Activated CD8-positive, alpha-beta memory T cell treated with anti-CD3 and anti-CD28 coated beads, Interleukin-2, amount 10 ng/mL, durations not matched to agents 7 days and 5 days (primary cell): ENCODE measurements around the gene FTO. TPM values are rescaled to one million over a fixed set of nuclear protein-coding genes. Genes with fewer than 3 reads are reported as not detected.
A peak's percentile ranks its signal among the peaks of the same experiment; 100 is the strongest.
"Not testable (repeated sequence)": the region's sequence is repeated elsewhere in the genome, so short reads cannot be mapped to it uniquely, and the experiment has no call there.

Experiments used
- ATAC-seq: fragments of 150-1000 bp; cut with Tn5 transposase; one replicate; pipeline ENCODE4 v1.10.0; 2021; ENCODE audit warnings: moderate library complexity
- CTCF ChIA-PET: fragments of 350-600 bp; sonication (Branson Sonifier 250); formaldehyde crosslinking; loops from one replicate; lab custom pipeline; 2021; ENCODE audit warnings: antibody characterized with exemption; lab: Charles Lee
- DNase-seq: peaks from one replicate; pipeline ENCODE4 v3.0.0-alpha.2; 2020
- H3K27ac Mint-ChIP-seq: one replicate; pipeline ENCODE4 v1.8.0; 2021; ENCODE audit warnings: mild to moderate bottlenecking, mixed read lengths
- H3K27me3 Mint-ChIP-seq: one replicate; pipeline ENCODE4 v1.8.0; 2021; ENCODE audit warnings: mixed read lengths
- H3K36me3 Mint-ChIP-seq: one replicate; pipeline ENCODE4 v1.8.0; 2021; ENCODE audit warnings: mild to moderate bottlenecking, mixed read lengths
- H3K4me1 Mint-ChIP-seq: one replicate; pipeline ENCODE4 v1.8.0; 2021; ENCODE audit warnings: mixed read lengths
- H3K4me3 Mint-ChIP-seq: one replicate; pipeline ENCODE4 v1.8.0; 2021; ENCODE audit warnings: mild to moderate bottlenecking, moderate library complexity, mixed read lengths
- H3K9me3 Mint-ChIP-seq: one replicate; pipeline ENCODE4 v1.8.0; 2022; ENCODE audit warnings: low read depth, mixed read lengths
- total RNA-seq, 2 experiments: library from RNA; stranded (reverse); gene quantifications; one replicate each; pipeline ENCODE4 v1.2.3, GENCODE V29; 2021

Gene FTO
- 10 to 100 TPM; 47.4 to 57.7 TPM for total RNA-seq

- H3K9me3 Mint-ChIP-seq: no peaks in the 10 kb centered on the region
Observed at GRCh38 chr16:53703590-53704444, at the start of gene FTO, which contains the start of gene RPGRIP1L. TSS of gene FTO (plus strand) at chr16:53704156. TSS of gene RPGRIP1L (minus strand) at chr16:53703859. CDS start at chr16:53700723, 3,136 bp downstream.

GRCh38 chr16:53654946-53655345 lies 49.0 kb upstream of the FTO start:
- Mint-ChIP-seq H3K4me1 (no peaks in the 10 kb centered on the region), H3K4me3 (no peak overlapping the region), H3K27ac (no peak overlapping the region), H3K36me3 (peaks cover 9% of the 10 kb centered on the region), H3K9me3 (no peaks in the 10 kb centered on the region), H3K27me3 (no peaks in the 10 kb centered on the region)
- no peak for ATAC-seq
- CTCF ChIA-PET: interaction anchor here (1.6 kb wide), 1 partner anchor 105 kb away, joined by 3 read pairs; no protein-coding TSS in a partner anchor
- no peak for DNase-seq

More at GRCh38 chr16:53703590-53704444, at the start of gene FTO, which contains the start of gene RPGRIP1L:
- Mint-ChIP-seq H3K36me3 (peaks cover 13% of the 10 kb centered on the region), H3K27me3 (no peaks in the 10 kb centered on the region), H3K4me1 (peaks cover 22% of the 10 kb centered on the region), H3K4me3 (peak within 1 kb of the TSS; percentile 93), H3K27ac (peak within 1 kb of the TSS; percentile 95)
- DNase-seq (peak; percentile 99), ATAC-seq (peak; percentile 97)
- CTCF ChIA-PET: interaction anchor here (0.7 to 2.7 kb wide), 5 partner anchors 10 to 649 kb away, joined by 3 to 10 read pairs (median 3); no protein-coding TSS in a partner anchor

GRCh38 chr16:53662072-53662471 lies 41.9 kb upstream of the FTO start:
- CTCF ChIA-PET: no interaction called here
- H3K27me3 Mint-ChIP-seq: no peaks in the 10 kb centered on the region
- no peak overlapping the region for H3K27ac Mint-ChIP-seq
- H3K4me1 Mint-ChIP-seq: peaks cover 14% of the 10 kb centered on the region
- H3K4me3 Mint-ChIP-seq: no peak overlapping the region
- DNase-seq (no peak), ATAC-seq (no peak)
- no peaks in the 10 kb centered on the region for H3K9me3 Mint-ChIP-seq
- H3K36me3 Mint-ChIP-seq: peaks cover 2% of the 10 kb centered on the region

DNA sequence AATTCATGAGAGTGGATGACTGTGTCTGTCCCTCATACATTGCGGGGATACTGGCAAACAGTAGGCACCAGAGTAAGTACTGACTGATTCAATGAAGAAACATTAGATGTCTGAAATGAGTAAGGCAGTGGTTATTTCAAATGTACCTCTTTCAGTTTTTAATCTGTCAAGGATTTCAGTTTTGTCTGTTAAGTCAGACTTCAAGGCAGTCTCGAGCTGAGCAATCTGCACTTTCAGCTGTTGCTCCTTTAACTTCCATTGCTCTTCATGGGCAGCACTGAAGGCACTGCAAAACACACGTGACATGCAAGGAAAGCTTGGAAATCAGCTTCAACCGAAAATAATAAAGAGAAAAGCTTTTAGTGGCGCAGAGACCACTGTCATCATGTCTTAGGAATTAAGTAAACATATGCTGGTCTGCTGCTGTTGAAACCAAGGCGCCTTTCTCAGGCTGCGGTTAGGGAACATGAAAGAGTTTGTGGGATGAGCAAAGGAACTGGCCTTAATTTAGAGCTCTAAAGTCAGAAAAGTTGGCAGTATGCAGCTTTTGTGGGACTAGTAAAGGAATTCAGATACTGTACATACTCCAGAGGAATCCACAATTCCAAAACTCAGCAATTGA lies 39.1 kb upstream of the FTO start:
- ATAC-seq: peak; percentile 91
- Mint-ChIP-seq H3K27me3 (no peaks in the 10 kb centered on the region), H3K27ac (no peak overlapping the region), H3K4me1 (peaks cover 14% of the 10 kb centered on the region), H3K4me3 (no peak overlapping the region), H3K9me3 (no peaks in the 10 kb centered on the region), H3K36me3 (no peaks in the 10 kb centered on the region)
- DNase-seq: peak; percentile 41
- CTCF ChIA-PET: interaction anchor here (1.3 to 1.4 kb wide), 3 partner anchors 11 to 79 kb away, joined by 3 to 4 read pairs (median 3); partner anchors contain the start of genes FTO and RPGRIP1L

- DNase-seq (no peak), ATAC-seq (no peak)
- no peak overlapping the region for H3K27ac Mint-ChIP-seq
- CTCF ChIA-PET: no interaction called here
- H3K9me3 Mint-ChIP-seq: no peaks in the 10 kb centered on the region
- H3K27me3 Mint-ChIP-seq: no peaks in the 10 kb centered on the region
- no peaks in the 10 kb centered on the region for H3K36me3 Mint-ChIP-seq
- H3K4me1 Mint-ChIP-seq: peaks cover 14% of the 10 kb centered on the region
- H3K4me3 Mint-ChIP-seq: no peak overlapping the region
Observed at GRCh38 chr16:53666786-53667415, 37.1 kb upstream of the FTO start.

DNA sequence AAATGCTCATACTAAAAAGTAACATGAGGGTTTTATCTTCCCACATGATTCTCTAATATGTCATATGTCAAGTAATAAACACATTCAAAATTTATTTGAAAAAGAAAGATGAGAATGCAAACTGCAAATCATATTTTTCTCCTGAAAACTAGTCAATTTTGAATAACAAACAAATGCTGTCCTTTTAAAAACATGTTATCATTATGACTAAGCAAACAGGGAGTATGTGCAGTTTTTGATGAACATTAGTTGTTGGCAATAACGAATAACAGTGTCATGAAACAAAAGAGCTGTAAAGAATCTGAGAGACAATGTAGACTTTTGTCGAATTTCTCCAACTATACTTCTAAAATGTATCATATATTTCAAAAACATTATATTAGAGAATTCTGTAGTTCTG lies 35.1 kb upstream of the FTO start:
- Mint-ChIP-seq H3K27ac (no peak overlapping the region), H3K4me1 (peaks cover 14% of the 10 kb centered on the region), H3K27me3 (no peaks in the 10 kb centered on the region), H3K4me3 (no peak overlapping the region), H3K36me3 (no peaks in the 10 kb centered on the region), H3K9me3 (no peaks in the 10 kb centered on the region)
- CTCF ChIA-PET: no interaction called here
- no peak for ATAC-seq
- DNase-seq: no peak

GRCh38 chr16:53672461-53672860 lies 31.5 kb upstream of the FTO start:
- Mint-ChIP-seq H3K27me3 (no peaks in the 10 kb centered on the region), H3K27ac (no peak overlapping the region), H3K4me1 (no peaks in the 10 kb centered on the region), H3K9me3 (no peaks in the 10 kb centered on the region), H3K36me3 (no peaks in the 10 kb centered on the region), H3K4me3 (no peak overlapping the region)
- ATAC-seq (no peak), DNase-seq (no peak)
- CTCF ChIA-PET: no interaction called here

- no peaks in the 10 kb centered on the region for H3K9me3 Mint-ChIP-seq
- H3K27ac Mint-ChIP-seq: no peak overlapping the region
- H3K4me1 Mint-ChIP-seq: no peaks in the 10 kb centered on the region
- no peaks in the 10 kb centered on the region for H3K27me3 Mint-ChIP-seq
- CTCF ChIA-PET: no interaction called here
- no peak overlapping the region for H3K4me3 Mint-ChIP-seq
- ATAC-seq: no peak
- no peak for DNase-seq
- no peaks in the 10 kb centered on the region for H3K36me3 Mint-ChIP-seq
Observed at GRCh38 chr16:53673189-53673588, 30.8 kb upstream of the FTO start.

DNA sequence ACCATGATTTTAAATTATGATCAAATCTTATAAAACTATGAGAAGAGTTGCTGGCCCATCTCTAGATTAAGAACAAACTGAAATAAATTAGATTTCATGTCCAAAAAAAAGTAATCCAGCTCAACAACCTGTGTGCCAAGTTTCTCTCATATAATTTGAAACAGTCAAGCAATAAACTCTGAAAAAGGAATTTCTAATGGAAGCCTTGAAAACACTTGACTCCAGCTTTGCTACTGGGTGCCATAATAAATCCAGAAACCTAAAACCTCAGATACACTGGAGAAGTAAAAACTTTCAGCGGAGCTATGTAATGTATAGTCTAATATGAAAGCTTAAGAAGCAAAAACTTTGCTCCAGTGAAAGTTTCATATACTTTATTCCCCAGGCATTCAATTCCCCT lies 25.8 kb upstream of the FTO start:
- no peaks in the 10 kb centered on the region for H3K4me1 Mint-ChIP-seq
- CTCF ChIA-PET: interaction anchor here (0.9 to 1.4 kb wide), 2 partner anchors 22 to 67 kb away, joined by 3 read pairs; no protein-coding TSS in a partner anchor
- no peaks in the 10 kb centered on the region for H3K27me3 Mint-ChIP-seq
- no peak overlapping the region for H3K4me3 Mint-ChIP-seq
- H3K36me3 Mint-ChIP-seq: peaks cover 5% of the 10 kb centered on the region
- DNase-seq (no peak), ATAC-seq (no peak)
- no peak overlapping the region for H3K27ac Mint-ChIP-seq
- H3K9me3 Mint-ChIP-seq: no peaks in the 10 kb centered on the region

DNA sequence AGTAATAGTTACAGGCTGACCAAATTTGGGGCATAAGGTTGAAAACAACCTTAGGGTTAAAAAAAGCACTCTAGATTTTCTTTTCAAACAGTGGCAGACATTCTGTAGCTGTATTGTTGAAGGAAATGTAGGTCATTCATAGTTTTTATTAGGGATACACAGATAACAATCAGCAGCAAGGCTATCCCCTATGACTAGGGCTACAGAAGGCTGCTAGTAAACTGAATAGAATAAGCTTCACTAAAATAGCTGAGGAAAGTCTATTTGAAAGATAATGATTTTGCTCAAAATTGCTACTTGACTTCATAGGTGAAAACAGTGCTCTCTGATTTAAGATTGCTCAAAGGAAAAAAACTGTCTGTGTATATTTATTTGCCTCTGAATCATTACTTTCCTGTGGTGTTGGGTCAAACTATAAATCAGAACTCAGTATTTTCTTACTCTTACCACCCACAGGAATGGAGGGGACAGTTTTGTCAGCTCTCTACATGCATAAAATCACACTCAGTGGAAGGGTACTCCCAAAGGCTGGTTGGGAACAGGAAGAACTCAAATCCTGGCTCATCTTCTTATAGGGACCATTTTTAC lies 25.1 kb upstream of the FTO start:
- CTCF ChIA-PET: interaction anchor here (0.9 to 1.4 kb wide), 2 partner anchors 22 to 66 kb away, joined by 3 read pairs; no protein-coding TSS in a partner anchor
- no peak for DNase-seq

DNA sequence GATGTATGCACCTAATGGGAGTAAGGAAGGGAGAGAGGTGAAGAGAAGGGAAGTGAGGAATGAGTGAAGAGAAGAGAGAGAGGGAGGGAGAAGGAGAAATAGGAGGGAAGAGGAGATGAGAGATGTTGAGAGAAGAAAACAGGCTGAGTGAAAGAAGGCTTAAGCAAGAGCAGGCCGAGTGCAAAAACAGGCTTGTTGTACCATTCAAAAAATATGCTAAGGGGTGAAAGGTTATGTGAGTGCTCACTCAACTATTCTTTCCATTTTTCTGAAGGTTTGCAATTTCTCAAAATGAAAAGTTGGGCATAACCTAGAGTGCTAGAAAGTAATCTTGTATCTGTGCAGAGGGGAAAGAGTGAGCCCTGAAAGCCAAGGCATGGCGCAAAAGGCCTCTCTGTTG lies 23.2 kb upstream of the FTO start:
- CTCF ChIA-PET: no interaction called here

More for the DNA sequence above, 25.1 kb upstream of the FTO start:
- H3K9me3 Mint-ChIP-seq: no peaks in the 10 kb centered on the region
- H3K36me3 Mint-ChIP-seq: peaks cover 12% of the 10 kb centered on the region
- H3K27me3 Mint-ChIP-seq: no peaks in the 10 kb centered on the region
- H3K27ac Mint-ChIP-seq: no peak overlapping the region
- ATAC-seq: no peak
- H3K4me1 Mint-ChIP-seq: no peaks in the 10 kb centered on the region
- no peak overlapping the region for H3K4me3 Mint-ChIP-seq

DNA sequence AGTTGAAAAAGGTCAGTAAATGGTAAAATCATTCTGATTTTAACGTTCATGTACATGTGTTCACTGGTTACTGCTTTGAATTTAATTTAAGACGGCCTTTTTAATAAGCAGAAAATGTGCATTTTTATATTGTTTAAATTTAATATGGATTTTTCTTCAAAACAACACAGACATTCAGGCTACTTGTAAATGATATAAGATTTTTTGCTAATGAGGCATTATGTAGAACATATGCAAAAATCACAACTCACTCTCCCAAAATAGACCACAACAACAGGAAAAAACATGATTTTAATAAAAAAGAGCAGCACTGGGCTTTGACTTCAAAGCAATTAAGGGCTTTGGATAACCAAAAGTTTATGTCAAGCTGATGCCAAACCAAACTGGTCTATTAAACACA lies 22.6 kb upstream of the FTO start:
- Mint-ChIP-seq H3K27ac (no peak overlapping the region), H3K4me3 (no peak overlapping the region), H3K9me3 (no peaks in the 10 kb centered on the region), H3K4me1 (no peaks in the 10 kb centered on the region), H3K27me3 (no peaks in the 10 kb centered on the region), H3K36me3 (peaks cover 22% of the 10 kb centered on the region)
- CTCF ChIA-PET: interaction anchor here (1.5 kb wide), 1 partner anchor 10 kb away, joined by 4 read pairs; no protein-coding TSS in a partner anchor
- DNase-seq: no peak
- ATAC-seq: no peak

More for the DNA sequence above, 23.2 kb upstream of the FTO start:
- Mint-ChIP-seq H3K9me3 (no peaks in the 10 kb centered on the region), H3K27me3 (no peaks in the 10 kb centered on the region), H3K36me3 (peaks cover 22% of the 10 kb centered on the region), H3K4me1 (no peaks in the 10 kb centered on the region), H3K27ac (no peak overlapping the region), H3K4me3 (no peak overlapping the region)
- no peak for ATAC-seq
- no peak for DNase-seq

- H3K27me3 Mint-ChIP-seq, CTCF ChIA-PET, H3K4me3 Mint-ChIP-seq, DNase-seq, H3K27ac Mint-ChIP-seq, H3K4me1 Mint-ChIP-seq, ATAC-seq, H3K9me3 Mint-ChIP-seq: not testable (repeated sequence)
- H3K36me3 Mint-ChIP-seq: peaks cover 23% of the 10 kb centered on the region
Observed at GRCh38 chr16:53685334-53685733, 18.6 kb upstream of the FTO start.
